SK-N-SH (cell line): ENCODE data around the gene COA6. TPM values are rescaled to one million over a fixed set of nuclear protein-coding genes. Genes with fewer than 3 reads are reported as not detected.

Experiments used
- CTCF ChIA-PET: fragments of 300-600, 350-600 bp; formaldehyde crosslinking; extraction: SDS; loops from one replicate; lab custom pipeline; 2021; lab: Yijun Ruan, JAX
- POLR2A ChIA-PET: fragments of 350-600 bp; sonication (Branson Sonifier 250); formaldehyde crosslinking; extraction: SDS; loops from one replicate; lab custom pipeline; 2020; ENCODE audit warnings: antibody characterized with exemption, inconsistent platforms; lab: Yijun Ruan, JAX
- DNase-seq: peaks from one replicate; pipeline ENCODE4 v3.0.0; 2012
- H2AFZ ChIP-seq: fragments of 200-600 bp; sonication (generic); 2 replicates; pipeline ENCODE4 v1.8.1; 2016; ENCODE audit warnings: antibody characterized with exemption, mild to moderate bottlenecking, low read depth
- H3F3A ChIP-seq: fragments of 200-600 bp; sonication (generic); replicated peaks from 2 replicates; pipeline ENCODE3; 2016; ENCODE audit warnings: antibody characterized with exemption, mild to moderate bottlenecking; ENCODE audit not compliant: insufficient read depth
- H3K27ac ChIP-seq, 2 experiments: fragments of 200-500 bp in 1 of 2; fragments of 200-600 bp in 1 of 2; sonication (Bioruptor generic) in 1 of 2; sonication (generic), shearing (Covaris generic) in 1 of 2; 2 replicates each; pipeline versions ENCODE4 v1.5.1 to v1.6.1; 2014 to 2016; ENCODE audit warnings: low read depth in 2 of 2, inconsistent platforms in 1 of 2, low read length in 1 of 2, mild to moderate bottlenecking in 1 of 2, mixed read lengths in 1 of 2
- H3K27me3 ChIP-seq: fragments of 200-600 bp; sonication (generic), shearing (Covaris generic); 2 replicates; pipeline ENCODE4 v1.6.1; 2016; ENCODE audit warnings: mixed run types; ENCODE audit not compliant: insufficient read depth
- H3K36me3 ChIP-seq, 2 experiments: fragments of 200-500 bp in 1 of 2; fragments of 200-600 bp in 1 of 2; sonication (Bioruptor generic) in 1 of 2; sonication (generic) in 1 of 2; replicated peaks in 1 of 2; 2 replicates each; pipeline versions ENCODE3 to v1.5.1; 2014 to 2016; ENCODE audit warnings: low read length in 1 of 2, mild to moderate bottlenecking in 1 of 2; ENCODE audit not compliant: insufficient read depth in 2 of 2, control insufficient read depth in 1 of 2
- H3K4me1 ChIP-seq, 2 experiments: fragments of 200-500 bp in 1 of 2; fragments of 200-600 bp in 1 of 2; sonication (Bioruptor generic) in 1 of 2; sonication (generic), shearing (Covaris generic) in 1 of 2; 2 replicates each; pipeline versions ENCODE4 v1.5.1 to v1.6.1; 2014 to 2016; ENCODE audit warnings: low read depth in 1 of 2, low read length in 1 of 2, mixed run types in 1 of 2; ENCODE audit not compliant: insufficient read depth in 2 of 2, control insufficient read depth in 1 of 2
- H3K4me2 ChIP-seq: fragments of 200-600 bp; sonication (generic), shearing (Covaris generic); 2 replicates; pipeline ENCODE4 v1.6.1; 2017; ENCODE audit warnings: mixed run types
- H3K4me3 ChIP-seq, 2 experiments: fragments of 200-500 bp in 1 of 2; fragments of 200-600 bp in 1 of 2; sonication (Bioruptor generic) in 1 of 2; sonication (generic), shearing (Covaris generic) in 1 of 2; 2 replicates each; pipeline versions ENCODE4 v1.5.1 to v1.8.1; 2014 to 2016; ENCODE audit warnings: low read depth in 2 of 2, inconsistent platforms in 1 of 2, low read length in 1 of 2, mild to moderate bottlenecking in 1 of 2, mixed read lengths in 1 of 2, moderate library complexity in 1 of 2
- H3K79me2 ChIP-seq: fragments of 200-600 bp; sonication (generic); 2 replicates; pipeline ENCODE4 v1.8.1; 2017; ENCODE audit warnings: mild to moderate bottlenecking; ENCODE audit not compliant: insufficient read depth
- H3K9ac ChIP-seq: fragments of 200-600 bp; sonication (generic); 2 replicates; pipeline ENCODE4 v1.6.1; 2017; ENCODE audit warnings: mixed run types
- H3K9me2 ChIP-seq: fragments of 200-600 bp; sonication (generic); 2 replicates; pipeline ENCODE4 v1.6.1; 2017; ENCODE audit warnings: mixed run types
- H3K9me3 ChIP-seq: fragments of 200-600 bp; sonication (generic); 2 replicates; pipeline ENCODE4 v1.6.1; 2017; ENCODE audit warnings: mixed run types, mild to moderate bottlenecking, moderate library complexity
- H4K20me1 ChIP-seq: fragments of 200-600 bp; sonication (generic); 2 replicates; pipeline ENCODE4 v1.6.1; 2017; ENCODE audit warnings: mild to moderate bottlenecking, mixed run types; ENCODE audit not compliant: insufficient read depth
- ELF1 ChIP-seq: IDR thresholded peaks from 2 replicates; pipeline ENCODE4 v1.4.0; 2012
- EP300 ChIP-seq, 2 experiments: IDR thresholded peaks; 2 replicates each; pipeline versions ENCODE4 v1.4.0 to v1.6.1; 2012; ENCODE audit warnings: borderline replicate concordance in 1 of 2, low read depth in 1 of 2, low read length in 1 of 2
- EZH2phosphoT487 ChIP-seq: fragments of 200-600 bp; sonication (generic); IDR thresholded peaks from 2 replicates; pipeline ENCODE4 v1.6.1; 2017; ENCODE audit warnings: low read depth, mixed run types, mild to moderate bottlenecking, antibody characterized with exemption, moderate library complexity, borderline replicate concordance
- FOXM1 ChIP-seq: IDR thresholded peaks from 2 replicates; pipeline ENCODE4 v1.4.0; 2012; ENCODE audit warnings: low read depth, mild to moderate bottlenecking
- GABPA ChIP-seq: IDR thresholded peaks from 2 replicates; pipeline ENCODE4 v1.4.0; 2012; ENCODE audit warnings: low read depth, mild to moderate bottlenecking
- GATA2 ChIP-seq: sonication (generic); formaldehyde crosslinking; IDR thresholded peaks from 2 replicates; pipeline ENCODE4 v1.5.0; 2020; ENCODE audit warnings: mild to moderate bottlenecking, missing genetic modification reagents
- JUND ChIP-seq: IDR thresholded peaks from 2 replicates; pipeline ENCODE4 v1.4.0; 2012
- MAX ChIP-seq: IDR thresholded peaks from 2 replicates; pipeline ENCODE4 v1.4.0; 2012; ENCODE audit warnings: low read depth
- MEF2A ChIP-seq: IDR thresholded peaks from 2 replicates; pipeline ENCODE4 v1.4.0; 2012; ENCODE audit warnings: low read depth, borderline replicate concordance
- NRF1 ChIP-seq: IDR thresholded peaks from 2 replicates; pipeline ENCODE4 v1.6.1; 2012; ENCODE audit warnings: low read depth, mild to moderate bottlenecking, low read length
- PBX3 ChIP-seq: IDR thresholded peaks from 2 replicates; pipeline ENCODE4; 2012
- POLR2AphosphoS5 ChIP-seq: IDR thresholded peaks from 2 replicates; pipeline ENCODE4 v1.6.1; 2012; ENCODE audit warnings: low read depth, low read length
- RAD21 ChIP-seq: IDR thresholded peaks from 2 replicates; pipeline ENCODE4 v1.6.1; 2012; ENCODE audit warnings: mild to moderate bottlenecking, low read length
- RCOR1 ChIP-seq: fragments of 150-350 bp; IDR thresholded peaks from 2 replicates; pipeline ENCODE4 v1.6.1; 2017; ENCODE audit warnings: antibody characterized with exemption, low read length
- RXRA ChIP-seq: IDR thresholded peaks from 2 replicates; pipeline ENCODE4 v1.4.0; 2012; ENCODE audit warnings: low read depth, mild to moderate bottlenecking, borderline replicate concordance
- SIN3A ChIP-seq: IDR thresholded peaks from 2 replicates; pipeline ENCODE4 v1.6.1; 2012; ENCODE audit warnings: low read depth, mild to moderate bottlenecking, low read length, moderate library complexity, borderline replicate concordance
- TAF1 ChIP-seq: IDR thresholded peaks from 2 replicates; pipeline ENCODE4 v1.6.1; 2012; ENCODE audit warnings: low read depth, mild to moderate bottlenecking, low read length, moderate library complexity, borderline replicate concordance
- TEAD4 ChIP-seq: IDR thresholded peaks from 2 replicates; pipeline ENCODE4 v1.4.0; 2012; ENCODE audit warnings: mild to moderate bottlenecking, borderline replicate concordance; ENCODE audit not compliant: insufficient read depth
- YY1 ChIP-seq: IDR thresholded peaks from 2 replicates; pipeline ENCODE4 v1.4.0; 2012; ENCODE audit warnings: low read depth, mild to moderate bottlenecking
- ZBTB33 ChIP-seq: IDR thresholded peaks from 2 replicates; pipeline ENCODE4 v1.4.0; 2012; ENCODE audit warnings: low read depth, borderline replicate concordance
- WGBS: methylation state at CpG from one replicate; pipeline ENCODE4 v1.1.6; 2017; ENCODE audit warnings: low lambda C conversion rate; 5-methylcytosine and 5-hydroxymethylcytosine counted together
- polyA plus RNA-seq, 3 experiments: library from polyadenylated mRNA; depleted of rRNA; stranded (reverse); fragments of >200 nt; gene quantifications; 2 replicates each; pipeline ENCODE4 v1.2.3, GENCODE V29; 2012
- TF ChIP-seq, protein P1 (sequence below): IDR thresholded peaks from 2 replicates; pipeline ENCODE4 v1.4.0; 2012; ENCODE audit warnings: low read depth, borderline replicate concordance
- TF ChIP-seq, protein P2 (sequence below): fragments of 150-350 bp; IDR thresholded peaks from 2 replicates; pipeline ENCODE4 v1.6.1; 2017; ENCODE audit warnings: antibody characterized with exemption, low read length, low read depth, borderline replicate concordance

The COA6 gene
- polyA plus RNA-seq, 1 of the 3 experiments (the other 2 are of a cell fraction), result 42.2 TPM

DNA sequence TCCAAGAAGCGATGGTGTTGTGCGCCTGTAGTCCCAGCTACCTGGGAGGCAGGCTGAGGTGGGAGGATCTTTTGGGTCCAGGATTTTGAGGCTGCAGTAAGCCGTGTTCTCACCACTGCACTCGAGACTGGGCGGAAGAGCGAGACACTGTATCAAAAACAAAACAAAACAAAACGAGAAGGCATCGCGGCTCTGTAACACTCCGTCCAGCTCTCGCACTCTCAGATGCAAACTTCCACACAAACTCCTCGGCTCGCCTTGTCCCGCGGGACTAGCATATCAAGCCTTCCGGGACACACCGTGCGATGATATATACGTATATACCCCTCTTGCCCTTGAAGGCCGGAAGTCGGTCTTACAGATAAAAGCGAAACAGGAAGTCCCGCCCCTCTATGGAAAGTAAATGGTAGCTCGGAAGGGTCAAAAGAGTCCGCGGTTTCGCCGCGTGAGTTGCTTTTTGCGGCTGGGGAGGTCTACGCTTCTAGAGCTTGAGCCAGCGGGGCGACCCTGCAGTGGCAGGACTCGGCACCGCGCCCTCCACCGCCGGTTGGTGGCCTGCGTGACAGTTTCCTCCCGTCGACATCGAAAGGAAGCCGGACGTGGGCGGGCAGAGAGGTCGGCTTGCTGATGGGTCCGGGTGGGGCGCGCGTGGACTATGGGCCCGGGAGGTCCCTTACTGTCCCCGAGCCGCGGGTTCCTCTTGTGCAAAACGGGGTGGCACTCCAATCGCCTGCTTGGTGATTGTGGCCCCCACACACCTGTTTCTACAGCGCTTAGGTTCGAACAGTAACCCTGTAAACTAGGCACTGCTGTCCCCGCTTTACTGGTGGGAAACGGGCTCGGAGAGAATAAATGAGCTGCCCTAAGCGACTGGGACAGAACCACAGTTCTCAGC, at the start of gene COA6 (continued):
- peak; percentile 94 for TF ChIP-seq MAX
- no peak for TF ChIP-seq RAD21
- TF ChIP-seq EZH2phosphoT487, result no peak
- TF ChIP-seq, protein P1, sequence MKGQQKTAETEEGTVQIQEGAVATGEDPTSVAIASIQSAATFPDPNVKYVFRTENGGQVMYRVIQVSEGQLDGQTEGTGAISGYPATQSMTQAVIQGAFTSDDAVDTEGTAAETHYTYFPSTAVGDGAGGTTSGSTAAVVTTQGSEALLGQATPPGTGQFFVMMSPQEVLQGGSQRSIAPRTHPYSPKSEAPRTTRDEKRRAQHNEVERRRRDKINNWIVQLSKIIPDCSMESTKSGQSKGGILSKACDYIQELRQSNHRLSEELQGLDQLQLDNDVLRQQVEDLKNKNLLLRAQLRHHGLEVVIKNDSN, result peak; percentile 65
- peak; percentile 62 for TF ChIP-seq YY1
- TF ChIP-seq GATA2, result peak; percentile 58
- TF ChIP-seq SIN3A, result peak; percentile 68; the same call in 1 of the 2 replicates
- peak; percentile 96 for TF ChIP-seq ELF1
- peak; percentile 95 for TF ChIP-seq POLR2AphosphoS5
- TF ChIP-seq RCOR1, result no peak
- TF ChIP-seq ZBTB33, result peak; percentile 91
- peak in 1 of 2 experiments; percentile 37; a peak in 1 of 4 replicates for TF ChIP-seq EP300 (IDR thresholded peaks at IDR 0.05; ENCODE audit: borderline replicate concordance in 1 of 2, low read depth in 1 of 2, low read length in 1 of 2)

GRCh38 chr1:234324821-234325220, 48.4 kb upstream of the COA6 start:
- WGBS, result 63% methylated on average over 6 of the region's 6 CpGs
- H3K4me3 ChIP-seq, result no peak overlapping the region
- H3K9ac ChIP-seq, result no peak overlapping the region
- H3K9me3 ChIP-seq, result no peaks in the 10 kb centered on the region
- no peak overlapping the region for H3K27ac ChIP-seq
- peak; percentile 41 for DNase-seq
- H3K27me3 ChIP-seq, result no peaks in the 10 kb centered on the region
- H2AFZ ChIP-seq, result no peak overlapping the region
- ChIA-PET POLR2A (no interaction called here), CTCF (interaction anchor here (0.7 to 9.5 kb wide), 6 partner anchors 13 to 210 kb away, joined by 3 to 102 read pairs (median 6); no protein-coding TSS in a partner anchor)
- H3K4me2 ChIP-seq, result no peak overlapping the region
- H3F3A ChIP-seq, result no peaks in the 10 kb centered on the region
- no peaks in the 10 kb centered on the region for H4K20me1 ChIP-seq
- H3K79me2 ChIP-seq, result no peaks in the 10 kb centered on the region
- H3K4me1 ChIP-seq, result peaks cover 0 to 7% of the 10 kb centered on the region in 2 experiments; a peak in 1 of 4 replicates
- H3K9me2 ChIP-seq, result no peaks in the 10 kb centered on the region
- no peaks in the 10 kb centered on the region for H3K36me3 ChIP-seq
- TF ChIP-seq MEF2A (no peak), GABPA (no peak), NRF1 (no peak), TAF1 (no peak), PBX3 (no peak), RCOR1 (no peak; the same call in 1 of the 2 replicates), JUND (no peak), YY1 (no peak), ZBTB33 (no peak), TEAD4 (no peak), FOXM1 (no peak), RXRA (no peak)
- TF ChIP-seq, protein P1, result no peak
- TF ChIP-seq, protein P2, sequence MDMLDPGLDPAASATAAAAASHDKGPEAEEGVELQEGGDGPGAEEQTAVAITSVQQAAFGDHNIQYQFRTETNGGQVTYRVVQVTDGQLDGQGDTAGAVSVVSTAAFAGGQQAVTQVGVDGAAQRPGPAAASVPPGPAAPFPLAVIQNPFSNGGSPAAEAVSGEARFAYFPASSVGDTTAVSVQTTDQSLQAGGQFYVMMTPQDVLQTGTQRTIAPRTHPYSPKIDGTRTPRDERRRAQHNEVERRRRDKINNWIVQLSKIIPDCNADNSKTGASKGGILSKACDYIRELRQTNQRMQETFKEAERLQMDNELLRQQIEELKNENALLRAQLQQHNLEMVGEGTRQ, result no peak
